Endothelial cell (in vitro differentiated cells): ENCODE measurements around the gene HSDL2. TPM values are rescaled to one million over a fixed set of nuclear protein-coding genes. Genes with fewer than 3 reads are reported as not detected.

Source experiments
- DNase-seq: peaks from one replicate; pipeline ENCODE4 v3.0.0; 2021; ENCODE audit warnings: low spot score
- H3K27ac Mint-ChIP-seq: one replicate; pipeline ENCODE4 v1.8.0; 2021; ENCODE audit warnings: mixed read lengths, inconsistent platforms; ENCODE audit not compliant: unreplicated experiment
- H3K27me3 Mint-ChIP-seq: one replicate; pipeline ENCODE4 v1.8.0; 2021; ENCODE audit warnings: mild to moderate bottlenecking, moderate library complexity, mixed read lengths, inconsistent platforms; ENCODE audit not compliant: unreplicated experiment
- H3K36me3 Mint-ChIP-seq: one replicate; pipeline ENCODE4 v1.8.0; 2021; ENCODE audit warnings: mild to moderate bottlenecking, low read depth, mixed read lengths, inconsistent platforms; ENCODE audit not compliant: unreplicated experiment
- H3K4me1 Mint-ChIP-seq: one replicate; pipeline ENCODE4 v1.8.0; 2021; ENCODE audit warnings: mild to moderate bottlenecking, mixed read lengths, inconsistent platforms; ENCODE audit not compliant: unreplicated experiment
- H3K4me3 Mint-ChIP-seq: one replicate; pipeline ENCODE4 v1.8.0; 2021; ENCODE audit warnings: mild to moderate bottlenecking, mixed read lengths, inconsistent platforms; ENCODE audit not compliant: unreplicated experiment
- H3K9me3 Mint-ChIP-seq: one replicate; pipeline ENCODE4 v1.8.0; 2021; ENCODE audit warnings: mixed read lengths, inconsistent platforms; ENCODE audit not compliant: unreplicated experiment
- total RNA-seq: library from RNA; stranded (reverse); fragmentation: NEBNext Ultra II Directional; extraction: Animal tissue kit (Norgen Biotek cat#: 25700); gene quantifications from one replicate; pipeline ENCODE4 v1.2.1, GENCODE V29; 2021; ENCODE audit not compliant: unreplicated experiment
- TF ChIP-seq, protein P1 (sequence below): fragments of 200-600 bp; sonication (generic); IDR thresholded peaks from one replicate; pipeline ENCODE4 v1.5.0; 2021; ENCODE audit warnings: antibody characterized with exemption; ENCODE audit not compliant: unreplicated experiment

Gene HSDL2
- total RNA-seq, 1 donor from 2014 or later = 7.9 TPM

- Mint-ChIP-seq H3K4me1 (no peaks in the 10 kb centered on the region), H3K9me3 (no peaks in the 10 kb centered on the region), H3K4me3 (no peak overlapping the region), H3K27ac (no peak overlapping the region), H3K36me3 (peaks cover 4% of the 10 kb centered on the region), H3K27me3 (no peaks in the 10 kb centered on the region)
- no peak for DNase-seq
- TF ChIP-seq, protein P1, sequence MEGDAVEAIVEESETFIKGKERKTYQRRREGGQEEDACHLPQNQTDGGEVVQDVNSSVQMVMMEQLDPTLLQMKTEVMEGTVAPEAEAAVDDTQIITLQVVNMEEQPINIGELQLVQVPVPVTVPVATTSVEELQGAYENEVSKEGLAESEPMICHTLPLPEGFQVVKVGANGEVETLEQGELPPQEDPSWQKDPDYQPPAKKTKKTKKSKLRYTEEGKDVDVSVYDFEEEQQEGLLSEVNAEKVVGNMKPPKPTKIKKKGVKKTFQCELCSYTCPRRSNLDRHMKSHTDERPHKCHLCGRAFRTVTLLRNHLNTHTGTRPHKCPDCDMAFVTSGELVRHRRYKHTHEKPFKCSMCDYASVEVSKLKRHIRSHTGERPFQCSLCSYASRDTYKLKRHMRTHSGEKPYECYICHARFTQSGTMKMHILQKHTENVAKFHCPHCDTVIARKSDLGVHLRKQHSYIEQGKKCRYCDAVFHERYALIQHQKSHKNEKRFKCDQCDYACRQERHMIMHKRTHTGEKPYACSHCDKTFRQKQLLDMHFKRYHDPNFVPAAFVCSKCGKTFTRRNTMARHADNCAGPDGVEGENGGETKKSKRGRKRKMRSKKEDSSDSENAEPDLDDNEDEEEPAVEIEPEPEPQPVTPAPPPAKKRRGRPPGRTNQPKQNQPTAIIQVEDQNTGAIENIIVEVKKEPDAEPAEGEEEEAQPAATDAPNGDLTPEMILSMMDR = no peak
Observed at GRCh38 chr9:112443636-112444035, 63.7 kb downstream of the HSDL2 start.

DNA sequence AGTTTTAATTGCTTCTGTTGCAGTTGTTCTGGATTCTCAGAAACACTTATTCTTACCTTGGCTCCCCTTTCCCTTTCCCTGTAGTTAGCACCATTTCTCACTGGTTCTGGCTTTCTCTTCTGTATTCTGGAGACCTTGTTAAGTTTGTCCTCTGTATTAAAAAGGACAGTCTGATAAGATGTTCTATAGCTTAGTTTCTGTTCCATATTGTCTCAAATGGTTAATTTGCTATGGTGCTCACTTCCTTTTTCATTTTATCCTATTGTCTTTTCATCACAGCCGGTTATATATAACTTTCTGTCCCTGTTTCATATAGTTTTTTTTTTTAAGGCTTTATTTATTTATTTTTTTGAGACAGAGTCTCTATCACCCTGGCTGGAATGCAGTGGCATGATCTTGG is 65.3 kb downstream of the HSDL2 start:
- no peak for DNase-seq
- Mint-ChIP-seq H3K27me3 (no peaks in the 10 kb centered on the region), H3K4me3 (no peak overlapping the region), H3K36me3 (peaks cover 4% of the 10 kb centered on the region), H3K4me1 (no peaks in the 10 kb centered on the region), H3K9me3 (no peaks in the 10 kb centered on the region), H3K27ac (no peak overlapping the region)
- TF ChIP-seq, protein P1 = no peak

DNA sequence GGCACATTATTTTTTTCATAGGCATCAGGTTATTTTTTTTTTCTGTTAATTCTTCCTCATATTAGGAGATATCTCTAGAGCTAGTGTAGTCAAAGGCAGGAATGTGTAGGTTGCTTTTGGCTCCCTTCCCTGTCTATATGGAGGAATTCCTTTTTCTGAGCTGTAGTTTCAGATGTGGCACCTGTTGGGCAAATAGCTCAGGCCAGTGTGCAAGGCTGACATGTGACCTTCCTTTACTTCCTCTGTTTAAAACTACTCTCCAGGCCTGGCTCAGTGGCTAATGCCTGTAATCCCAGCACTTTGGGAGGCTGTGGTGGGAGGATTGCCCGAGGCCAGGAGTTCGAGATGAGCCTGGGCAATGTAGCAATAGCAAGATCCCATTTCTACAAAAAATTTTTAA is 66.2 kb downstream of the HSDL2 start:
- TF ChIP-seq, protein P1 = no peak
- Mint-ChIP-seq H3K4me3 (no peak overlapping the region), H3K9me3 (no peaks in the 10 kb centered on the region), H3K27me3 (no peaks in the 10 kb centered on the region), H3K36me3 (peaks cover 2% of the 10 kb centered on the region), H3K27ac (no peak overlapping the region), H3K4me1 (no peaks in the 10 kb centered on the region)
- no peak for DNase-seq

GRCh38 chr9:112446526-112446925 is 66.6 kb downstream of the HSDL2 start:
- H3K27me3 Mint-ChIP-seq = no peaks in the 10 kb centered on the region
- H3K27ac Mint-ChIP-seq = no peak overlapping the region
- TF ChIP-seq, protein P1 = no peak
- H3K9me3 Mint-ChIP-seq = no peaks in the 10 kb centered on the region
- no peak for DNase-seq
- no peak overlapping the region for H3K4me3 Mint-ChIP-seq
- no peaks in the 10 kb centered on the region for H3K36me3 Mint-ChIP-seq
- no peaks in the 10 kb centered on the region for H3K4me1 Mint-ChIP-seq

GRCh38 chr9:112447283-112447761 is 67.4 kb downstream of the HSDL2 start:
- DNase-seq = no peak
- no peaks in the 10 kb centered on the region for H3K36me3 Mint-ChIP-seq
- no peaks in the 10 kb centered on the region for H3K27me3 Mint-ChIP-seq
- TF ChIP-seq, protein P1 = no peak
- H3K9me3 Mint-ChIP-seq = no peaks in the 10 kb centered on the region
- no peaks in the 10 kb centered on the region for H3K4me1 Mint-ChIP-seq
- no peak overlapping the region for H3K4me3 Mint-ChIP-seq
- no peak overlapping the region for H3K27ac Mint-ChIP-seq
